ENCODE results near the gene CDC42. TPM values are rescaled to one million over a fixed set of nuclear protein-coding genes. Genes with fewer than 3 reads are reported as not detected.

The CDC42 gene
- total RNA-seq, 4 donors from 2014 or later = 228 to 244 (median 240) TPM

- no peak for DNase-seq
- H3K4me3 ChIP-seq (replicated peaks in 1 of 3) = no peak overlapping the region
- intact Hi-C loops (cut with DNase I) = no loop called here
- WGBS, 2 donors = 81 to 85% methylated on average over 2 of the region's 2 CpGs
- peaks cover 49 to 73% of the 10 kb centered on the region in 2 donors for H3K4me1 ChIP-seq
- no peaks in the 10 kb centered on the region for H3K36me3 ChIP-seq
- no peak overlapping the region for H3K27ac ChIP-seq
- H3K27me3 ChIP-seq = no peaks in the 10 kb centered on the region
- no peaks in the 10 kb centered on the region for H3K9me3 ChIP-seq
- TF ChIP-seq CTCF (IDR thresholded peaks at IDR 0.05) (no peak), POLR2A (IDR thresholded peaks at IDR 0.05) (no peak)
Measured at GRCh38 chr1:22071511-22071910, 19.0 kb downstream of the CDC42 start.

GRCh38 chr1:22074803-22075202, 22.3 kb downstream of the CDC42 start:
- no peak for DNase-seq
- H3K36me3 ChIP-seq = peaks cover 0 to 4% of the 10 kb centered on the region in 2 donors
- intact Hi-C loops (cut with DNase I) = no loop called here
- TF ChIP-seq POLR2A (IDR thresholded peaks at IDR 0.05) = no peak
- no peak for TF ChIP-seq CTCF (IDR thresholded peaks at IDR 0.05)
- H3K27ac ChIP-seq = no peak overlapping the region
- no peak overlapping the region for H3K4me3 ChIP-seq (replicated peaks in 1 of 3)
- 25% methylated on average over 1 of the region's 1 CpG for WGBS, 2 donors
- no peaks in the 10 kb centered on the region for H3K9me3 ChIP-seq
- no peaks in the 10 kb centered on the region for H3K27me3 ChIP-seq
- H3K4me1 ChIP-seq = peaks cover 51 to 68% of the 10 kb centered on the region in 2 donors

- Histone ChIP-seq H3K4me1 (peaks cover 48 to 64% of the 10 kb centered on the region in 2 donors), H3K36me3 (peaks cover 0 to 7% of the 10 kb centered on the region in 2 donors), H3K27ac (no peak overlapping the region), H3K4me3 (replicated peaks in 1 of 3) (no peak overlapping the region), H3K27me3 (no peaks in the 10 kb centered on the region), H3K9me3 (no peaks in the 10 kb centered on the region)
- intact Hi-C loops (cut with DNase I) = no loop called here
- TF ChIP-seq CTCF (IDR thresholded peaks at IDR 0.05) (no peak), POLR2A (IDR thresholded peaks at IDR 0.05) (no peak)
- DNase-seq = no peak
- WGBS, 2 donors = 51 to 66% methylated on average over 2 of the region's 2 CpGs
Measured at GRCh38 chr1:22075718-22076117, 23.2 kb downstream of the CDC42 start.

- 89 to 90% methylated on average over 3 of the region's 3 CpGs for WGBS, 2 donors
- H3K4me1 ChIP-seq = peaks cover 48 to 62% of the 10 kb centered on the region in 2 donors
Measured at GRCh38 chr1:22076346-22076745, 23.8 kb downstream of the CDC42 start.

GRCh38 chr1:22077728-22078127, 25.2 kb downstream of the CDC42 start:
- Histone ChIP-seq H3K4me3 (replicated peaks in 1 of 3) (no peak overlapping the region), H3K4me1 (peaks cover 42 to 48% of the 10 kb centered on the region in 2 donors), H3K27ac (no peak overlapping the region), H3K36me3 (peaks cover 8 to 22% of the 10 kb centered on the region in 2 donors), H3K27me3 (no peaks in the 10 kb centered on the region), H3K9me3 (no peaks in the 10 kb centered on the region)
- no peak for DNase-seq
- intact Hi-C loops (cut with DNase I) = no loop called here
- TF ChIP-seq POLR2A (IDR thresholded peaks at IDR 0.05) (no peak), CTCF (IDR thresholded peaks at IDR 0.05) (no peak)
- 44 to 69% methylated on average over 5 of the region's 5 CpGs for WGBS, 2 donors

More at GRCh38 chr1:22076346-22076745, 23.8 kb downstream of the CDC42 start:
- Histone ChIP-seq H3K4me3 (replicated peaks in 1 of 3) (no peak overlapping the region), H3K27me3 (no peaks in the 10 kb centered on the region), H3K36me3 (peaks cover 2 to 13% of the 10 kb centered on the region in 2 donors), H3K9me3 (no peaks in the 10 kb centered on the region), H3K27ac (no peak overlapping the region)
- intact Hi-C loops (cut with DNase I) = no loop called here
- TF ChIP-seq CTCF (IDR thresholded peaks at IDR 0.05) (no peak), POLR2A (IDR thresholded peaks at IDR 0.05) (no peak)
- no peak for DNase-seq
